Measurements from ENCODE around the gene CAMK2N2.
A peak's percentile ranks its signal among the peaks of the same experiment; 100 is the strongest.
"Not testable (repeated sequence)": the region's sequence is repeated elsewhere in the genome, so short reads cannot be mapped to it uniquely, and the experiment has no call there.

The CAMK2N2 gene

GRCh38 chr3:184272269-184272668 is 10.9 kb upstream of the CAMK2N2 start:
- DNase-seq, result no peak

- not testable (repeated sequence) for DNase-seq
Observed at GRCh38 chr3:184267249-184267648, 5.9 kb upstream of the CAMK2N2 start.

GRCh38 chr3:184262764-184263179 is 1.4 kb upstream of the CAMK2N2 start:
- DNase-seq, result no peak

- DNase-seq, result no peak
Observed at GRCh38 chr3:184261854-184262763, 756 bp upstream of the CAMK2N2 start.

GRCh38 chr3:184260724-184261269 is 556 bp downstream of the CAMK2N2 start:
- DNase-seq, result no peak

- no peak for DNase-seq
Observed at GRCh38 chr3:184259878-184260723, 1.3 kb downstream of the CAMK2N2 start.

- no peak for DNase-seq
Observed at GRCh38 chr3:184259396-184259877, 1.9 kb downstream of the CAMK2N2 start.

- DNase-seq, result no peak
Observed at GRCh38 chr3:184258926-184259325, 2.4 kb downstream of the CAMK2N2 start.

GRCh38 chr3:184257083-184257915 is 4.1 kb downstream of the CAMK2N2 start:
- DNase-seq, result no peak

- DNase-seq, result peak; percentile 25
Observed at GRCh38 chr3:184255291-184256039, 5.9 kb downstream of the CAMK2N2 start.

- peak; percentile 83 for DNase-seq
Observed at GRCh38 chr3:184250167-184250828, 11.1 kb downstream of the CAMK2N2 start.

- DNase-seq, result peak; percentile 98
Observed at GRCh38 chr3:184249412-184250166, 11.8 kb downstream of the CAMK2N2 start, which contains the start of gene EEF1AKMT4. EEF1AKMT4 (plus strand) TSS chr3:184249672; CDS start chr3:184249695, 23 bp downstream.

GRCh38 chr3:184248454-184249411 is 12.6 kb downstream of the CAMK2N2 start, which contains the start of gene ALG3:
ALG3 (minus strand) TSS chr3:184248962; CDS start chr3:184248940, 22 bp downstream.
- DNase-seq, result peak; percentile 76

- DNase-seq, result no peak
Observed at GRCh38 chr3:184242297-184242685, 19.1 kb downstream of the CAMK2N2 start.

- DNase-seq, result no peak
Observed at GRCh38 chr3:184241447-184242296, 19.7 kb downstream of the CAMK2N2 start.

GRCh38 chr3:184241141-184241446 is 20.3 kb downstream of the CAMK2N2 start:
- DNase-seq, result no peak

- no peak for DNase-seq
Observed at GRCh38 chr3:184240384-184241140, 20.8 kb downstream of the CAMK2N2 start.

Measured in NK-92 treated with Interleukin-12 subunit alpha and Interleukin-12 subunit beta, amount 100 ng/mL, for 24 hours (cell line).